SK-N-SH (cell line): Measurements from ENCODE around the gene DNAJB1. TPM values are rescaled to one million over a fixed set of nuclear protein-coding genes. Genes with fewer than 3 reads are reported as not detected.
A peak's percentile ranks its signal among the peaks of the same experiment; 100 is the strongest.

Experiments used
- CTCF ChIA-PET: fragments of 300-600, 350-600 bp; formaldehyde crosslinking; extraction: SDS; loops from one replicate; lab custom pipeline; 2021; lab: Yijun Ruan, JAX
- POLR2A ChIA-PET: fragments of 350-600 bp; sonication (Branson Sonifier 250); formaldehyde crosslinking; extraction: SDS; loops from one replicate; lab custom pipeline; 2020; ENCODE audit warnings: antibody characterized with exemption, inconsistent platforms; lab: Yijun Ruan, JAX
- DNase-seq: peaks from one replicate; pipeline ENCODE4 v3.0.0; 2012
- H2AFZ ChIP-seq: fragments of 200-600 bp; sonication (generic); 2 replicates; pipeline ENCODE4 v1.8.1; 2016; ENCODE audit warnings: antibody characterized with exemption, mild to moderate bottlenecking, low read depth
- H3F3A ChIP-seq: fragments of 200-600 bp; sonication (generic); replicated peaks from 2 replicates; pipeline ENCODE3; 2016; ENCODE audit warnings: antibody characterized with exemption, mild to moderate bottlenecking; ENCODE audit not compliant: insufficient read depth
- H3K27ac ChIP-seq, 2 experiments: fragments of 200-500 bp in 1 of 2; fragments of 200-600 bp in 1 of 2; sonication (Bioruptor generic) in 1 of 2; sonication (generic), shearing (Covaris generic) in 1 of 2; 2 replicates each; pipeline versions ENCODE4 v1.5.1 to v1.6.1; 2014 to 2016; ENCODE audit warnings: low read depth in 2 of 2, inconsistent platforms in 1 of 2, low read length in 1 of 2, mild to moderate bottlenecking in 1 of 2, mixed read lengths in 1 of 2
- H3K27me3 ChIP-seq: fragments of 200-600 bp; sonication (generic), shearing (Covaris generic); 2 replicates; pipeline ENCODE4 v1.6.1; 2016; ENCODE audit warnings: mixed run types; ENCODE audit not compliant: insufficient read depth
- H3K36me3 ChIP-seq, 2 experiments: fragments of 200-500 bp in 1 of 2; fragments of 200-600 bp in 1 of 2; sonication (Bioruptor generic) in 1 of 2; sonication (generic) in 1 of 2; replicated peaks in 1 of 2; 2 replicates each; pipeline versions ENCODE3 to v1.5.1; 2014 to 2016; ENCODE audit warnings: low read length in 1 of 2, mild to moderate bottlenecking in 1 of 2; ENCODE audit not compliant: insufficient read depth in 2 of 2, control insufficient read depth in 1 of 2
- H3K4me1 ChIP-seq, 2 experiments: fragments of 200-500 bp in 1 of 2; fragments of 200-600 bp in 1 of 2; sonication (Bioruptor generic) in 1 of 2; sonication (generic), shearing (Covaris generic) in 1 of 2; 2 replicates each; pipeline versions ENCODE4 v1.5.1 to v1.6.1; 2014 to 2016; ENCODE audit warnings: low read depth in 1 of 2, low read length in 1 of 2, mixed run types in 1 of 2; ENCODE audit not compliant: insufficient read depth in 2 of 2, control insufficient read depth in 1 of 2
- H3K4me2 ChIP-seq: fragments of 200-600 bp; sonication (generic), shearing (Covaris generic); 2 replicates; pipeline ENCODE4 v1.6.1; 2017; ENCODE audit warnings: mixed run types
- H3K4me3 ChIP-seq, 2 experiments: fragments of 200-500 bp in 1 of 2; fragments of 200-600 bp in 1 of 2; sonication (Bioruptor generic) in 1 of 2; sonication (generic), shearing (Covaris generic) in 1 of 2; 2 replicates each; pipeline versions ENCODE4 v1.5.1 to v1.8.1; 2014 to 2016; ENCODE audit warnings: low read depth in 2 of 2, inconsistent platforms in 1 of 2, low read length in 1 of 2, mild to moderate bottlenecking in 1 of 2, mixed read lengths in 1 of 2, moderate library complexity in 1 of 2
- H3K79me2 ChIP-seq: fragments of 200-600 bp; sonication (generic); 2 replicates; pipeline ENCODE4 v1.8.1; 2017; ENCODE audit warnings: mild to moderate bottlenecking; ENCODE audit not compliant: insufficient read depth
- H3K9ac ChIP-seq: fragments of 200-600 bp; sonication (generic); 2 replicates; pipeline ENCODE4 v1.6.1; 2017; ENCODE audit warnings: mixed run types
- H3K9me2 ChIP-seq: fragments of 200-600 bp; sonication (generic); 2 replicates; pipeline ENCODE4 v1.6.1; 2017; ENCODE audit warnings: mixed run types
- H3K9me3 ChIP-seq: fragments of 200-600 bp; sonication (generic); 2 replicates; pipeline ENCODE4 v1.6.1; 2017; ENCODE audit warnings: mixed run types, mild to moderate bottlenecking, moderate library complexity
- H4K20me1 ChIP-seq: fragments of 200-600 bp; sonication (generic); 2 replicates; pipeline ENCODE4 v1.6.1; 2017; ENCODE audit warnings: mild to moderate bottlenecking, mixed run types; ENCODE audit not compliant: insufficient read depth
- EZH2phosphoT487 ChIP-seq: fragments of 200-600 bp; sonication (generic); IDR thresholded peaks from 2 replicates; pipeline ENCODE4 v1.6.1; 2017; ENCODE audit warnings: low read depth, mixed run types, mild to moderate bottlenecking, antibody characterized with exemption, moderate library complexity, borderline replicate concordance
- IRF3 ChIP-seq: fragments of 150-350 bp; IDR thresholded peaks from 2 replicates; pipeline ENCODE4 v1.6.1; 2016; ENCODE audit warnings: mild to moderate bottlenecking, low read depth, low read length
- MXI1 ChIP-seq: IDR thresholded peaks from 2 replicates; pipeline ENCODE4 v1.6.1; 2012; ENCODE audit warnings: mild to moderate bottlenecking, low read depth, low read length, improper control_type of control experiment
- POLR2AphosphoS5 ChIP-seq: IDR thresholded peaks from 2 replicates; pipeline ENCODE4 v1.6.1; 2012; ENCODE audit warnings: low read depth, low read length
- RAD21 ChIP-seq: IDR thresholded peaks from 2 replicates; pipeline ENCODE4 v1.6.1; 2012; ENCODE audit warnings: mild to moderate bottlenecking, low read length
- REST ChIP-seq: IDR thresholded peaks from 2 replicates; pipeline ENCODE4 v1.6.1; 2012; ENCODE audit warnings: mild to moderate bottlenecking, low read depth, low read length, moderate library complexity
- TEAD4 ChIP-seq: IDR thresholded peaks from 2 replicates; pipeline ENCODE4 v1.4.0; 2012; ENCODE audit warnings: mild to moderate bottlenecking, borderline replicate concordance; ENCODE audit not compliant: insufficient read depth
- USF1 ChIP-seq: IDR thresholded peaks from 2 replicates; pipeline ENCODE4 v1.4.0; 2012; ENCODE audit warnings: low read depth, borderline replicate concordance
- USF2 ChIP-seq: fragments of 150-350 bp; IDR thresholded peaks from 2 replicates; pipeline ENCODE4 v1.6.1; 2017; ENCODE audit warnings: antibody characterized with exemption, low read length, low read depth, borderline replicate concordance
- WGBS: methylation state at CpG from one replicate; pipeline ENCODE4 v1.1.6; 2017; ENCODE audit warnings: low lambda C conversion rate; 5-methylcytosine and 5-hydroxymethylcytosine counted together
- polyA plus RNA-seq, 3 experiments: library from polyadenylated mRNA; depleted of rRNA; stranded (reverse); fragments of >200 nt; gene quantifications; 2 replicates each; pipeline ENCODE4 v1.2.3, GENCODE V29; 2012
- TF ChIP-seq, protein P1 (sequence below): IDR thresholded peaks from 2 replicates; pipeline ENCODE4 v1.4.0; 2012; ENCODE audit warnings: low read depth

DNAJB1 gene
- polyA plus RNA-seq, 1 of the 3 experiments (the other 2 are of a cell fraction), result 103 TPM

DNA sequence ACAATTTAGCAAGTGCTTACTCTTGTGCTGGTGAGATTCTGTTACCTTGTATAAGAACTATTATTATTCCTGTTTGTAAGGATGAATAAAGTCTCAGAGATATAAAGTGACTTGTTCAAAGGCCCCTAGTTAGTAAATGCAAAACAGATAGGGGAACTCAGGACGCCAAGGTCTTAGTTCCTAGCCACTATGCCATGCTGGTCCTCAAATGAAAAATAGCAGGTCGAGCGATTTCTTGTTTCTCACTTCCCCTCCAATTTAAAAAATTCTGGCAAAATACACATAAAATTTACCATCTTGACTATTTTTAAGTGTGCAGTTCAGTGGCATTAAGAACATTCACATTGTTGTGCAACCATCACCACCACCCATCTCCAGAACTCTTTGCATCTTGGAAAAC, 12.3 kb upstream of the DNAJB1 start:
- H3F3A ChIP-seq, result peaks cover 25% of the 10 kb centered on the region
- H3K4me3 ChIP-seq, result peak overlapping the region; percentile 75 to 91; a peak in 3 of 4 replicates
- H3K36me3 ChIP-seq, result no peaks in the 10 kb centered on the region
- H3K9me3 ChIP-seq, result no peaks in the 10 kb centered on the region
- no peaks in the 10 kb centered on the region for H3K27me3 ChIP-seq
- peaks cover 53% of the 10 kb centered on the region for H3K79me2 ChIP-seq
- ChIA-PET CTCF (interaction anchor here (2.0 kb wide), 1 partner anchor 26 kb away, joined by 6 read pairs; no protein-coding TSS in a partner anchor), POLR2A (no interaction called here)
- TF ChIP-seq IRF3, result no peak
- no peak for TF ChIP-seq RAD21
- no peak for TF ChIP-seq POLR2AphosphoS5
- TF ChIP-seq, protein P1, sequence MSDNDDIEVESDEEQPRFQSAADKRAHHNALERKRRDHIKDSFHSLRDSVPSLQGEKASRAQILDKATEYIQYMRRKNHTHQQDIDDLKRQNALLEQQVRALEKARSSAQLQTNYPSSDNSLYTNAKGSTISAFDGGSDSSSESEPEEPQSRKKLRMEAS, result no peak
- no peak for TF ChIP-seq USF2
- no peak for TF ChIP-seq TEAD4
- no peak for TF ChIP-seq REST
- TF ChIP-seq EZH2phosphoT487, result no peak
- no peak for TF ChIP-seq MXI1
- no peak for TF ChIP-seq USF1
- no peaks in the 10 kb centered on the region for H4K20me1 ChIP-seq
- H2AFZ ChIP-seq, result no peak overlapping the region
- no peak for DNase-seq
- peaks cover 12 to 15% of the 10 kb centered on the region in 2 experiments; a peak in 3 of 4 replicates for H3K4me1 ChIP-seq
- WGBS, result 68% methylated on average over 3 of the region's 3 CpGs
- H3K9me2 ChIP-seq, result no peaks in the 10 kb centered on the region
- no peak overlapping the region for H3K27ac ChIP-seq
- peak overlapping the region; percentile 94 for H3K4me2 ChIP-seq
- H3K9ac ChIP-seq, result peak overlapping the region; percentile 76
